ENCODE results near the gene ZNF763. TPM values are rescaled to one million over a fixed set of nuclear protein-coding genes. Genes with fewer than 3 reads are reported as not detected.

ZNF763 gene
- total RNA-seq, 1 experiment from 2014 or later, result 0.39 TPM

GRCh38 chr19:11927227-11927626 is 37.6 kb upstream of the ZNF763 start:
- in situ Hi-C loops (cut with HindIII; ENCODE audit: low pct_unique_long_range_greater_than_20kb, low sequenced_read_pairs), result no loop called here
- H3K27me3 ChIP-seq (ENCODE audit: control insufficient read depth, insufficient read depth, low read length), result no peaks in the 10 kb centered on the region
- CTCF ChIA-PET, result no interaction called here
- DNase-seq (ENCODE audit: low read depth, low spot score) (no peak), ATAC-seq (no peak)
- BruUV-seq (replicated peaks), result no TSS peak
- H3K36me3 ChIP-seq (ENCODE audit: control insufficient read depth, insufficient read depth, low read length), result no peaks in the 10 kb centered on the region; the same call in 1 of the 2 replicates
- H3K27ac ChIP-seq (ENCODE audit: low read length), result no peak overlapping the region
- H3K9me3 ChIP-seq (ENCODE audit: control insufficient read depth, insufficient read depth, low read depth, low read length), result peaks cover 9% of the 10 kb centered on the region; the same call in 1 of the 2 replicates
- POLR2A ChIA-PET, result no interaction called here
- intact Hi-C loops (cut with micrococcal nuclease; ENCODE audit: unreplicated experiment), result loop anchor here (10.0 kb wide), 1 partner anchor 58 kb away; no protein-coding TSS in a partner anchor
- H3K4me3 ChIP-seq (ENCODE audit: low read depth in 2 of 2, low read length in 2 of 2), result no peak overlapping the region
- TF ChIP-seq TCF7L2 (IDR thresholded peaks at IDR 0.05; ENCODE audit: low read depth, low read length), result no peak
- no peak for TF ChIP-seq SIN3A (IDR thresholded peaks at IDR 0.05; ENCODE audit: borderline replicate concordance, insufficient read depth, low read depth, low read length)
- TF ChIP-seq REST (IDR thresholded peaks at IDR 0.05; ENCODE audit: insufficient read depth in 1 of 2, low read depth in 2 of 2, low read length in 1 of 2), result no peak
- TF ChIP-seq CTCF (IDR thresholded peaks at IDR 0.05), result no peak
- no peak for TF ChIP-seq POLR2AphosphoS5 (IDR thresholded peaks at IDR 0.05; ENCODE audit: low read depth, low read length)
- H3K4me1 ChIP-seq (ENCODE audit: control insufficient read depth, insufficient read depth, low read length), result no peaks in the 10 kb centered on the region

- no peaks in the 10 kb centered on the region for H3K27me3 ChIP-seq (ENCODE audit: control insufficient read depth, insufficient read depth, low read length)
- no peaks in the 10 kb centered on the region for H3K4me1 ChIP-seq (ENCODE audit: control insufficient read depth, insufficient read depth, low read length)
- intact Hi-C loops (cut with micrococcal nuclease; ENCODE audit: unreplicated experiment), result no loop called here
- POLR2A ChIA-PET, result no interaction called here
- no peak overlapping the region for H3K27ac ChIP-seq (ENCODE audit: low read length)
- DNase-seq (ENCODE audit: low read depth, low spot score) (no peak), ATAC-seq (no peak)
- TF ChIP-seq CTCF (IDR thresholded peaks at IDR 0.05), result no peak
- no peak for TF ChIP-seq POLR2AphosphoS5 (IDR thresholded peaks at IDR 0.05; ENCODE audit: low read depth, low read length)
- no peak for TF ChIP-seq SIN3A (IDR thresholded peaks at IDR 0.05; ENCODE audit: borderline replicate concordance, insufficient read depth, low read depth, low read length)
- TF ChIP-seq REST (IDR thresholded peaks at IDR 0.05; ENCODE audit: insufficient read depth in 1 of 2, low read depth in 2 of 2, low read length in 1 of 2), result no peak
- no peak for TF ChIP-seq TCF7L2 (IDR thresholded peaks at IDR 0.05; ENCODE audit: low read depth, low read length)
- BruUV-seq (replicated peaks), result no TSS peak
- H3K36me3 ChIP-seq (ENCODE audit: control insufficient read depth, insufficient read depth, low read length), result no peaks in the 10 kb centered on the region
- no peak overlapping the region for H3K4me3 ChIP-seq (ENCODE audit: low read depth in 2 of 2, low read length in 2 of 2)
- in situ Hi-C loops (cut with HindIII; ENCODE audit: low pct_unique_long_range_greater_than_20kb, low sequenced_read_pairs), result no loop called here
- peaks cover 17% of the 10 kb centered on the region; the same call in 1 of the 2 replicates for H3K9me3 ChIP-seq (ENCODE audit: control insufficient read depth, insufficient read depth, low read depth, low read length)
- CTCF ChIA-PET, result no interaction called here
Measured at GRCh38 chr19:11931051-11931450, 33.8 kb upstream of the ZNF763 start.

All from Panc1 (cell line).